GM23338 (cell line): Measurements from ENCODE around the gene DNAJC12.

Source experiments
- CREB1 ChIP-seq: fragments of 250-450 bp; sonication (Bioruptor Pico); IDR thresholded peaks from 2 replicates; pipeline ENCODE4 v1.5.0; 2020; ENCODE audit warnings: low read depth, mild to moderate bottlenecking, moderate library complexity
- EZH2 ChIP-seq: fragments of 200-600 bp; sonication (generic); IDR thresholded peaks from one replicate; pipeline ENCODE4 v1.8.0; 2017; ENCODE audit warnings: antibody characterized with exemption, mild to moderate bottlenecking, low read depth; ENCODE audit not compliant: unreplicated experiment
- EZH2phosphoT487 ChIP-seq: fragments of 200-600 bp; sonication (generic); IDR thresholded peaks from one replicate; pipeline ENCODE4 v1.8.1; 2018; ENCODE audit warnings: antibody characterized with exemption; ENCODE audit not compliant: unreplicated experiment
- JUNB ChIP-seq: IDR thresholded peaks from one replicate; pipeline ENCODE4 v1.6.1; 2016; ENCODE audit warnings: antibody characterized with exemption; ENCODE audit not compliant: unreplicated experiment
- NANOG ChIP-seq: IDR thresholded peaks from 2 replicates; pipeline ENCODE4 v1.6.1; 2016; ENCODE audit warnings: antibody characterized with exemption, borderline replicate concordance
- POLR2AphosphoS5 ChIP-seq: IDR thresholded peaks from 2 replicates; pipeline ENCODE4 v1.6.1; 2016; ENCODE audit warnings: antibody characterized with exemption, low read depth
- ZNF114 ChIP-seq: fragments of 250-450 bp; sonication (Bioruptor Pico); IDR thresholded peaks from 2 replicates; pipeline ENCODE4 v1.5.0; 2020; ENCODE audit warnings: mild to moderate bottlenecking, moderate library complexity
- TF ChIP-seq, protein P1 (sequence below), 2 experiments: fragments of 200-600 bp in 1 of 2; sonication (generic) in 1 of 2; conservative IDR thresholded peaks; 2 replicates each; pipeline versions ENCODE4 v1.5.1 to v1.6.1; 2016 to 2017; ENCODE audit warnings: antibody characterized with exemption in 2 of 2, low read depth in 2 of 2, mild to moderate bottlenecking in 2 of 2, moderate library complexity in 1 of 2
- TF ChIP-seq, protein P2 (sequence below): IDR thresholded peaks from one replicate; pipeline ENCODE4 v1.6.1; 2018; ENCODE audit warnings: antibody characterized with exemption; ENCODE audit not compliant: unreplicated experiment

GRCh38 chr10:67836972-67837371 lies 1.0 kb downstream of the DNAJC12 start:
- TF ChIP-seq, protein P1, sequence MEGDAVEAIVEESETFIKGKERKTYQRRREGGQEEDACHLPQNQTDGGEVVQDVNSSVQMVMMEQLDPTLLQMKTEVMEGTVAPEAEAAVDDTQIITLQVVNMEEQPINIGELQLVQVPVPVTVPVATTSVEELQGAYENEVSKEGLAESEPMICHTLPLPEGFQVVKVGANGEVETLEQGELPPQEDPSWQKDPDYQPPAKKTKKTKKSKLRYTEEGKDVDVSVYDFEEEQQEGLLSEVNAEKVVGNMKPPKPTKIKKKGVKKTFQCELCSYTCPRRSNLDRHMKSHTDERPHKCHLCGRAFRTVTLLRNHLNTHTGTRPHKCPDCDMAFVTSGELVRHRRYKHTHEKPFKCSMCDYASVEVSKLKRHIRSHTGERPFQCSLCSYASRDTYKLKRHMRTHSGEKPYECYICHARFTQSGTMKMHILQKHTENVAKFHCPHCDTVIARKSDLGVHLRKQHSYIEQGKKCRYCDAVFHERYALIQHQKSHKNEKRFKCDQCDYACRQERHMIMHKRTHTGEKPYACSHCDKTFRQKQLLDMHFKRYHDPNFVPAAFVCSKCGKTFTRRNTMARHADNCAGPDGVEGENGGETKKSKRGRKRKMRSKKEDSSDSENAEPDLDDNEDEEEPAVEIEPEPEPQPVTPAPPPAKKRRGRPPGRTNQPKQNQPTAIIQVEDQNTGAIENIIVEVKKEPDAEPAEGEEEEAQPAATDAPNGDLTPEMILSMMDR (conservative IDR thresholded peaks at IDR 0.05; ENCODE audit: low read depth in 2 of 2), result no peak
- no peak for TF ChIP-seq EZH2
- no peak for TF ChIP-seq POLR2AphosphoS5
- no peak for TF ChIP-seq CREB1 (CRISPR knock-in tag)
- TF ChIP-seq, protein P2, sequence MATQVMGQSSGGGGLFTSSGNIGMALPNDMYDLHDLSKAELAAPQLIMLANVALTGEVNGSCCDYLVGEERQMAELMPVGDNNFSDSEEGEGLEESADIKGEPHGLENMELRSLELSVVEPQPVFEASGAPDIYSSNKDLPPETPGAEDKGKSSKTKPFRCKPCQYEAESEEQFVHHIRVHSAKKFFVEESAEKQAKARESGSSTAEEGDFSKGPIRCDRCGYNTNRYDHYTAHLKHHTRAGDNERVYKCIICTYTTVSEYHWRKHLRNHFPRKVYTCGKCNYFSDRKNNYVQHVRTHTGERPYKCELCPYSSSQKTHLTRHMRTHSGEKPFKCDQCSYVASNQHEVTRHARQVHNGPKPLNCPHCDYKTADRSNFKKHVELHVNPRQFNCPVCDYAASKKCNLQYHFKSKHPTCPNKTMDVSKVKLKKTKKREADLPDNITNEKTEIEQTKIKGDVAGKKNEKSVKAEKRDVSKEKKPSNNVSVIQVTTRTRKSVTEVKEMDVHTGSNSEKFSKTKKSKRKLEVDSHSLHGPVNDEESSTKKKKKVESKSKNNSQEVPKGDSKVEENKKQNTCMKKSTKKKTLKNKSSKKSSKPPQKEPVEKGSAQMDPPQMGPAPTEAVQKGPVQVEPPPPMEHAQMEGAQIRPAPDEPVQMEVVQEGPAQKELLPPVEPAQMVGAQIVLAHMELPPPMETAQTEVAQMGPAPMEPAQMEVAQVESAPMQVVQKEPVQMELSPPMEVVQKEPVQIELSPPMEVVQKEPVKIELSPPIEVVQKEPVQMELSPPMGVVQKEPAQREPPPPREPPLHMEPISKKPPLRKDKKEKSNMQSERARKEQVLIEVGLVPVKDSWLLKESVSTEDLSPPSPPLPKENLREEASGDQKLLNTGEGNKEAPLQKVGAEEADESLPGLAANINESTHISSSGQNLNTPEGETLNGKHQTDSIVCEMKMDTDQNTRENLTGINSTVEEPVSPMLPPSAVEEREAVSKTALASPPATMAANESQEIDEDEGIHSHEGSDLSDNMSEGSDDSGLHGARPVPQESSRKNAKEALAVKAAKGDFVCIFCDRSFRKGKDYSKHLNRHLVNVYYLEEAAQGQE, result no peak
- TF ChIP-seq EZH2phosphoT487, result no peak
- TF ChIP-seq NANOG, result no peak
- TF ChIP-seq ZNF114 (CRISPR knock-in tag), result no peak
- TF ChIP-seq JUNB, result no peak
